ENCODE results near the gene RGN. TPM values are rescaled to one million over a fixed set of nuclear protein-coding genes. Genes with fewer than 3 reads are reported as not detected.

Gene RGN
- total RNA-seq: 3.5 and 6.5 TPM in 2 replicates

- TF ChIP-seq, protein P1, sequence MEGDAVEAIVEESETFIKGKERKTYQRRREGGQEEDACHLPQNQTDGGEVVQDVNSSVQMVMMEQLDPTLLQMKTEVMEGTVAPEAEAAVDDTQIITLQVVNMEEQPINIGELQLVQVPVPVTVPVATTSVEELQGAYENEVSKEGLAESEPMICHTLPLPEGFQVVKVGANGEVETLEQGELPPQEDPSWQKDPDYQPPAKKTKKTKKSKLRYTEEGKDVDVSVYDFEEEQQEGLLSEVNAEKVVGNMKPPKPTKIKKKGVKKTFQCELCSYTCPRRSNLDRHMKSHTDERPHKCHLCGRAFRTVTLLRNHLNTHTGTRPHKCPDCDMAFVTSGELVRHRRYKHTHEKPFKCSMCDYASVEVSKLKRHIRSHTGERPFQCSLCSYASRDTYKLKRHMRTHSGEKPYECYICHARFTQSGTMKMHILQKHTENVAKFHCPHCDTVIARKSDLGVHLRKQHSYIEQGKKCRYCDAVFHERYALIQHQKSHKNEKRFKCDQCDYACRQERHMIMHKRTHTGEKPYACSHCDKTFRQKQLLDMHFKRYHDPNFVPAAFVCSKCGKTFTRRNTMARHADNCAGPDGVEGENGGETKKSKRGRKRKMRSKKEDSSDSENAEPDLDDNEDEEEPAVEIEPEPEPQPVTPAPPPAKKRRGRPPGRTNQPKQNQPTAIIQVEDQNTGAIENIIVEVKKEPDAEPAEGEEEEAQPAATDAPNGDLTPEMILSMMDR (IDR thresholded peaks at IDR 0.05; ENCODE audit: insufficient read depth, low read depth, low read length): no peak
- no peak within 1 kb of the TSS for H3K4me3 ChIP-seq (ENCODE audit: low read depth, low read length)
- no peak for DNase-seq (ENCODE audit: low read depth)
These were observed at the start of gene RGN for GRCh38 chrX:47078129-47079043. TSS of gene RGN (plus strand) at chrX:47078443. CDS start at chrX:47081145, 2,702 bp downstream.

DNA sequence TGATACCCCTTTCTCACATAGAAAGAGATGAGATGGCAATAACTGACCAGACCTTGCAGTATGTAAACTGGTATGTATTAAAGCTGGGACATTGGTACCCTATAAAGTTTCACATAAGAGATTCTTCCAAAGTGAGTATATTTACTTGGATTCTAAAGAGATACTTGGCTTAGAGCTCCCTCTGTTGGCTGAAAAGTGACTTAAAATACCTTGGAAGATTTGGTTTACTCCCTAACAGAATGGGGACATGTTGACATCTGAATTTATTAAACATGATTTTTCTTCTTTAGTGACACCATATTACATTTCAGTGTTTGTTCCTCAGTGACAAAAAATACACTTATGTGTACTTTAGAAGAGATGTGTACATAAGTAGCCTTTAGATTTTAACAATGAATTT is 47.9 kb upstream of the RGN start:
- TF ChIP-seq, protein P1 (IDR thresholded peaks at IDR 0.05; ENCODE audit: insufficient read depth, low read depth, low read length): peak; percentile 57
- DNase-seq (ENCODE audit: low read depth): peak; percentile 77

DNA sequence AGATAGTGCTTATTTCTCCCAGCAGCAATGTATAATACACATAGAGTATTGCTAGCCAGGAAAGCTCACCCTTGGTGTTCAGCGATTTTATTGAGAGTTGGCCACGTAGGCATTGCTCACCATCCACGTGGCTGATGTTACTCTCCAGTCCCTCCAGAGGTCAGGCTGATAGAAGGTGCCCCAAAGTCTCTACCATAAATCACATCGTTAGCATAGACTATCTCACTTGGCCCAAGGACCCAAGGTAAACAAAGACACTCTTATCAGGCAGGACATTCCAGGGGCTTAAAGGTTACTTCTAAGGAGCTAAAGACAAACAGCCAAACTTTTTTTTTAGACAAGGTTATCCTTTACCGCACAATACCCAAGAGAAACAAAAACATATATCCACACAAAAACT is 30.3 kb upstream of the RGN start:
- peak; percentile 57 for DNase-seq (ENCODE audit: low read depth)
- no peak overlapping the region for H3K4me3 ChIP-seq (ENCODE audit: low read depth, low read length)
- TF ChIP-seq, protein P1 (IDR thresholded peaks at IDR 0.05; ENCODE audit: insufficient read depth, low read depth, low read length): no peak

More for the DNA sequence above, 47.9 kb upstream of the RGN start:
- H3K4me3 ChIP-seq (ENCODE audit: low read depth, low read length): no peak overlapping the region

- DNase-seq (ENCODE audit: low read depth): no peak
- TF ChIP-seq, protein P1 (IDR thresholded peaks at IDR 0.05; ENCODE audit: insufficient read depth, low read depth, low read length): no peak
- H3K4me3 ChIP-seq (ENCODE audit: low read depth, low read length): no peak overlapping the region
These were observed 18.9 kb upstream of the RGN start for GRCh38 chrX:47059142-47059874.

DNA sequence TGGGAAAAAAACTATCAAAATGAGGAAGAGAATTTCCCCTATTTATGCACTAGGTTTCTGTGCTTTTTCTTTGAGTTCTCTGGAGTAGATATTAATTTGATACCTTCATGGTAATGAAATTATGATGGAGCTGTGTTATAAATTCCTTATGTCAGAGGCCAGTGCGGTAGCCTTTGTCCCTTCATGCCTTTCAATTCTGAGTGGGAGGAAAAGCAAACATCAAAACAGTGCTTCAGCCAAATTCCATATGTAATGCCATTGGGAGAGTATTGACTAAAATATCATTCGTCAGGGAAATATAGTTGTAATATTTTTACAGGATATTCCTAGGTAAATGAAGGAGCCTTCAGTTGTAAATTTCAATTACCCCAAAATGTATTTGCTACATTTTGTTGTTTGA is 17.5 kb upstream of the RGN start:
- TF ChIP-seq, protein P1 (IDR thresholded peaks at IDR 0.05; ENCODE audit: insufficient read depth, low read depth, low read length): no peak
- H3K4me3 ChIP-seq (ENCODE audit: low read depth, low read length): no peak overlapping the region
- DNase-seq (ENCODE audit: low read depth): no peak

- TF ChIP-seq, protein P1 (IDR thresholded peaks at IDR 0.05; ENCODE audit: insufficient read depth, low read depth, low read length): no peak
- H3K4me3 ChIP-seq (ENCODE audit: low read depth, low read length): no peak overlapping the region
- no peak for DNase-seq (ENCODE audit: low read depth)
These were observed 16.9 kb upstream of the RGN start for GRCh38 chrX:47061238-47061919.
